Measurements from ENCODE around the gene IL18RAP.

The IL18RAP gene

GRCh38 chr2:102487761-102488462, 65.0 kb downstream of the IL18RAP start:
- Histone ChIP-seq H3K9ac (ENCODE audit: low read length) (no peak overlapping the region), H3K9me2 (replicated peaks; ENCODE audit: insufficient read depth, low read length) (no peaks in the 10 kb centered on the region), H3K27me3 (ENCODE audit: low read length) (no peaks in the 10 kb centered on the region), H3K4me2 (ENCODE audit: low read depth, low read length, poor library complexity, severe bottlenecking) (no peak overlapping the region), H3K27ac (ENCODE audit: low read depth, low read length) (no peak overlapping the region), H3K36me3 (ENCODE audit: low read length) (no peaks in the 10 kb centered on the region), H3F3A (ENCODE audit: insufficient read depth) (no peaks in the 10 kb centered on the region), H3K9me3 (ENCODE audit: insufficient read depth, low read length) (no peaks in the 10 kb centered on the region), H2AFZ (ENCODE audit: low read depth, low read length, severe bottlenecking) (no peak overlapping the region), H4K20me1 (ENCODE audit: low read depth, low read length) (no peaks in the 10 kb centered on the region), H3K4me3 (ENCODE audit: insufficient read depth, low read length, poor library complexity, severe bottlenecking) (no peak overlapping the region), H3K79me2 (ENCODE audit: insufficient read depth, low read length) (no peaks in the 10 kb centered on the region)
- TF ChIP-seq, protein P1, sequence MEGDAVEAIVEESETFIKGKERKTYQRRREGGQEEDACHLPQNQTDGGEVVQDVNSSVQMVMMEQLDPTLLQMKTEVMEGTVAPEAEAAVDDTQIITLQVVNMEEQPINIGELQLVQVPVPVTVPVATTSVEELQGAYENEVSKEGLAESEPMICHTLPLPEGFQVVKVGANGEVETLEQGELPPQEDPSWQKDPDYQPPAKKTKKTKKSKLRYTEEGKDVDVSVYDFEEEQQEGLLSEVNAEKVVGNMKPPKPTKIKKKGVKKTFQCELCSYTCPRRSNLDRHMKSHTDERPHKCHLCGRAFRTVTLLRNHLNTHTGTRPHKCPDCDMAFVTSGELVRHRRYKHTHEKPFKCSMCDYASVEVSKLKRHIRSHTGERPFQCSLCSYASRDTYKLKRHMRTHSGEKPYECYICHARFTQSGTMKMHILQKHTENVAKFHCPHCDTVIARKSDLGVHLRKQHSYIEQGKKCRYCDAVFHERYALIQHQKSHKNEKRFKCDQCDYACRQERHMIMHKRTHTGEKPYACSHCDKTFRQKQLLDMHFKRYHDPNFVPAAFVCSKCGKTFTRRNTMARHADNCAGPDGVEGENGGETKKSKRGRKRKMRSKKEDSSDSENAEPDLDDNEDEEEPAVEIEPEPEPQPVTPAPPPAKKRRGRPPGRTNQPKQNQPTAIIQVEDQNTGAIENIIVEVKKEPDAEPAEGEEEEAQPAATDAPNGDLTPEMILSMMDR (IDR thresholded peaks at IDR 0.05; ENCODE audit: insufficient read depth, low read length, poor library complexity, severe bottlenecking), result no peak
- TF ChIP-seq EZH2phosphoT487 (conservative IDR thresholded peaks at IDR 0.05; ENCODE audit: low read length), result no peak

GRCh38 chr2:102489646-102490045, 66.7 kb downstream of the IL18RAP start:
- Histone ChIP-seq H2AFZ (ENCODE audit: low read depth, low read length, severe bottlenecking) (no peak overlapping the region), H3K27me3 (ENCODE audit: low read length) (no peaks in the 10 kb centered on the region), H3K4me3 (ENCODE audit: insufficient read depth, low read length, poor library complexity, severe bottlenecking) (no peak overlapping the region), H3F3A (ENCODE audit: insufficient read depth) (no peaks in the 10 kb centered on the region), H3K36me3 (ENCODE audit: low read length) (no peaks in the 10 kb centered on the region), H3K9me2 (replicated peaks; ENCODE audit: insufficient read depth, low read length) (no peaks in the 10 kb centered on the region), H3K4me2 (ENCODE audit: low read depth, low read length, poor library complexity, severe bottlenecking) (no peak overlapping the region), H4K20me1 (ENCODE audit: low read depth, low read length) (no peaks in the 10 kb centered on the region), H3K9me3 (ENCODE audit: insufficient read depth, low read length) (no peaks in the 10 kb centered on the region; the same call in 1 of the 2 replicates), H3K9ac (ENCODE audit: low read length) (no peak overlapping the region), H3K27ac (ENCODE audit: low read depth, low read length) (no peak overlapping the region), H3K79me2 (ENCODE audit: insufficient read depth, low read length) (no peaks in the 10 kb centered on the region)
- TF ChIP-seq, protein P1 (IDR thresholded peaks at IDR 0.05; ENCODE audit: insufficient read depth, low read length, poor library complexity, severe bottlenecking), result no peak
- TF ChIP-seq EZH2phosphoT487 (conservative IDR thresholded peaks at IDR 0.05; ENCODE audit: low read length), result no peak

DNA sequence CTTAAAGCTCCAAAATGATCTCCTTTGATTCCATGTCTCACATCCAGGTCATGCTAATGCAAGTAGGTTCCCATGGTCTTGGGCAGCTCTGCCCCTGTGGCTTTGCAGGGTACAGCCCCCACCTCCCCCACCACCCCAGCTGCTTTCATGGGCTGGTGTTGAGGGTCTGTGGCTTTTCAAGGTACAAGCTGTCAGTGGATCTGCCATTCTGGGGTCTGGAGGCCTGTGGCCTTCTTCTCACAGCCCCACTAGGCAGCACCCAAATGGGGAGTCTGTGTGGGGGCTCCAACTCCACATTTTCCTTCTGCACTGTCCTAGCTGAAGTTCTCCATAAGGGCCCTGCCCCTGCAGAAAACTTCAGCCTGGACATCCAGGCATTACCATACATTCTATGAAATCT, 69.0 kb downstream of the IL18RAP start:
- Histone ChIP-seq H3F3A (ENCODE audit: insufficient read depth) (no peaks in the 10 kb centered on the region), H3K36me3 (ENCODE audit: low read length) (no peaks in the 10 kb centered on the region), H3K9ac (ENCODE audit: low read length) (no peak overlapping the region), H3K27ac (ENCODE audit: low read depth, low read length) (no peak overlapping the region), H3K27me3 (ENCODE audit: low read length) (no peaks in the 10 kb centered on the region), H4K20me1 (ENCODE audit: low read depth, low read length) (no peaks in the 10 kb centered on the region), H2AFZ (ENCODE audit: low read depth, low read length, severe bottlenecking) (no peak overlapping the region), H3K4me2 (ENCODE audit: low read depth, low read length, poor library complexity, severe bottlenecking) (no peak overlapping the region), H3K79me2 (ENCODE audit: insufficient read depth, low read length) (no peaks in the 10 kb centered on the region), H3K9me2 (replicated peaks; ENCODE audit: insufficient read depth, low read length) (no peaks in the 10 kb centered on the region), H3K4me3 (ENCODE audit: insufficient read depth, low read length, poor library complexity, severe bottlenecking) (no peak overlapping the region), H3K9me3 (ENCODE audit: insufficient read depth, low read length) (no peaks in the 10 kb centered on the region; the same call in 1 of the 2 replicates)
- no peak for TF ChIP-seq EZH2phosphoT487 (conservative IDR thresholded peaks at IDR 0.05; ENCODE audit: low read length)
- TF ChIP-seq, protein P1 (IDR thresholded peaks at IDR 0.05; ENCODE audit: insufficient read depth, low read length, poor library complexity, severe bottlenecking), result no peak

Measured in SU-DHL-6 (cell line).